Small intestine (tissue), 7 donors: Measurements from ENCODE around the gene TUNAR. TPM values are rescaled to one million over a fixed set of nuclear protein-coding genes. Genes with fewer than 3 reads are reported as not detected.

Experiments
- DNase-seq, 2 donors: peaks; one replicate each; pipeline versions ENCODE4 v3.0.0 to v3.0.0-alpha.2; 2013
- FAIRE-seq: peaks from 2 replicates; lab custom pipeline; 2012; peaks lifted over from hg19 to GRCh38; lab: Jason Lieb, UNC
- H3K27ac ChIP-seq, 3 donors: one replicate each; pipeline ENCODE4 v1.5.1; 2013; ENCODE audit warnings: low read length in 2 of 3, mild to moderate bottlenecking in 2 of 3, control low read depth in 1 of 3, inconsistent platforms in 1 of 3, low read depth in 1 of 3, moderate library complexity in 1 of 3
- H3K27me3 ChIP-seq, 3 donors: one replicate each; pipeline ENCODE4 v1.6.1; 2013; ENCODE audit warnings: low read length in 3 of 3, inconsistent platforms in 1 of 3; ENCODE audit not compliant: control insufficient read depth in 3 of 3, insufficient read depth in 3 of 3
- H3K36me3 ChIP-seq, 3 donors: one replicate each; pipeline ENCODE4 v1.6.1; 2013; ENCODE audit warnings: low read length in 3 of 3, inconsistent platforms in 1 of 3, low read depth in 1 of 3, mild to moderate bottlenecking in 1 of 3, moderate library complexity in 1 of 3; ENCODE audit not compliant: control insufficient read depth in 3 of 3, insufficient read depth in 2 of 3
- H3K4me1 ChIP-seq, 3 donors: one replicate each; pipeline ENCODE4 v1.6.1; 2013; ENCODE audit warnings: low read length in 2 of 3, inconsistent platforms in 1 of 3, low read depth in 1 of 3, mild to moderate bottlenecking in 1 of 3, moderate library complexity in 1 of 3; ENCODE audit not compliant: control insufficient read depth in 3 of 3, insufficient read depth in 2 of 3
- H3K4me3 ChIP-seq, 3 donors: one replicate each; pipeline ENCODE4 v1.5.1; 2013; ENCODE audit warnings: low read length in 3 of 3, control low read depth in 1 of 3, inconsistent platforms in 1 of 3, low read depth in 1 of 3, mild to moderate bottlenecking in 1 of 3, moderate library complexity in 1 of 3
- H3K9me3 ChIP-seq, 2 donors: one replicate each; pipeline ENCODE4 v1.6.1; 2013; ENCODE audit warnings: low read depth in 1 of 2, low read length in 1 of 2; ENCODE audit not compliant: control insufficient read depth in 2 of 2, insufficient read depth in 1 of 2
- WGBS, 3 donors: extraction: QIAGEN DNeasy Blood & Tissue Kit; methylation state at CpG; one replicate each; pipeline ENCODE4 v1.1.7; 2013; 5-methylcytosine and 5-hydroxymethylcytosine counted together
- polyA plus RNA-seq, 4 donors: library from polyadenylated mRNA; stranded (reverse) in 3 of 4; unstranded in 1 of 4; fragments of 200-250 nt in 3 of 4; fragments of 120-200 nt in 1 of 4; gene quantifications; one replicate each; pipeline versions ENCODE4 v1.2.1 to v1.2.3, GENCODE V29; 2013
- donor health status: healthy with polysubstance abuse.
- donor health status: control.
- donor health status: control.
- donor health status: Bipolar disorder and iron deficiency.
- donor health status: healthy.

The TUNAR gene
- polyA plus RNA-seq, 4 donors = 0.18 to 2.0 TPM; not detected in 2

DNA sequence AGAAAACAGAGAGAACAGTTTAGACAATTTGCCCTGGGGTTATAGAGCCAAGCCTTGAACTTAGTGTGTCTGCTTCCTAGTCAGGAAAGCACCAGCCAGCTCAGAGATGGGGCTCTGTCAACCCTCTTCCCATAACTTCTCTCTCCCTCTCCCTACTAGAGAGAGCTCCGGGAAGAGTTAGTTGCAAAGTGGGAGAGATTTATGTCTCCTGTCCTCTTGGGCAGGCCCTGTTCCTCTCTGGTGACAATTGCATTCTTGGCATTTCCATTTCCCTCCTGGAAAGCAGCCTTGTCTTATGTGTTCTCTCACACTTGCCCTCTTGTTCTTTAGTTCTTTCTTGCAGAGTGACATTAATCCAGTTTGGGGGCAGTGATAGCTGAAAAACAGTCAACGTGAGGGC is 42.1 kb upstream of the TUNAR start:
- no peaks in the 10 kb centered on the region for H3K4me1 ChIP-seq
- DNase-seq (no peak), FAIRE-seq (no peak)
- no peaks in the 10 kb centered on the region for H3K9me3 ChIP-seq
- peaks cover 0 to 10% (median 0%) of the 10 kb centered on the region in 3 donors for H3K27me3 ChIP-seq
- H3K27ac ChIP-seq = no peak overlapping the region
- 23 to 44% (median 24%) methylated on average over 2 of the region's 2 CpGs for WGBS, 3 donors
- no peak overlapping the region for H3K4me3 ChIP-seq
- no peaks in the 10 kb centered on the region for H3K36me3 ChIP-seq

DNA sequence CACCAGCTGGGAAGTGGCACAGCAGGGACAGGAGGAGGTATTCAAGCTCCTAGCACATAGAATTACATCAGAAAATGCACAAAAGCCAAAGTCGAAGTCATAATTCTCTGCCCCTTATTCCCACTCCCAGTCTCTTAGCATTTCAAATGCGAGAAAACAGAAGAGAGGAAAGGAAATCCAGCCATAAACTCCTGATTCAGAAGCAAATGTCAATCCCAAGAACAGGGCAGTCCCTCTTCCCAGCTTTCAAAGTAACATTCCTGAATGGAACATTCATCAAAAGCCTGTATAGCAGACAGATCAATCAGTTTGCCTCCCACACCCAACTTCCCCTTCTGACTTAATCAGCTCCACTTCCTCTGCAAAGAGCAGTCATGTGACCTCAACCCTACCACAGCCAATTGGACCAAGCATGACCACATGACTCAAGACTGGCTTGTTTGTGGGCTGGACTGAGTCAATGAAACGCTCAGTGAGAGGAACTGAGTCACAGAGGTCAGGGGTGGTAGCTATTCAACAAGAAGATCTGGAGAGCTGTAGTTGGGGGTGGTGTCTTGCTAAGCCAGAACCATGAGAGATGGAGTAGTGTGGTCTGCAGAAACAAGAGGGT is 41.4 kb upstream of the TUNAR start:
- H3K27me3 ChIP-seq = peaks cover 0 to 10% (median 0%) of the 10 kb centered on the region in 3 donors
- H3K36me3 ChIP-seq = no peaks in the 10 kb centered on the region
- no peaks in the 10 kb centered on the region for H3K9me3 ChIP-seq
- H3K4me1 ChIP-seq = no peaks in the 10 kb centered on the region
- FAIRE-seq (no peak), DNase-seq (no peak)
- whole genome bisulfite sequencing, 3 donors = 44 to 59% (median 52%) methylated on average over 3 of the region's 3 CpGs
- no peak overlapping the region for H3K4me3 ChIP-seq
- H3K27ac ChIP-seq = no peak overlapping the region

DNA sequence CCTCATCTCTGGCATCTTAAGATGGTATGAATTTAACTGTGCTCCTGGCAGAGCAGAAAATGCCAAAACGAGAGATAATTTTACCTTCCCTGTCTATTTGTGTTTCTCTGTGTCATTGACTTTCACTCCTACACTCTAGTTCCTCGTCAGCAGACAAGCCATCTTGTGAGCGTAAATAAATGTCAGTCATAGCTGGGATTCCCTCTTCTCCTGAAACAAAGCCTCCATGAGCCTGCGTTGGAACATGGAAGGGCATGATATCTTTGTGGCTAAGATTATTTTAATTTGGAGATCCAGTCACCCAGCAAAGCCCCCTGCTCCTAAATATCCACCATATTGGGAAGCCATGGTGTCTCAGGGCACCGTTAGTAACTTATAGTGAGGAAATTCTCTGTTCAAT is 37.8 kb upstream of the TUNAR start:
- no peak overlapping the region for H3K4me3 ChIP-seq
- WGBS, 3 donors = 51 to 73% (median 71%) methylated on average over 5 of the region's 5 CpGs
- FAIRE-seq (no peak), DNase-seq (no peak)
- H3K36me3 ChIP-seq = no peaks in the 10 kb centered on the region
- no peaks in the 10 kb centered on the region for H3K27me3 ChIP-seq
- H3K9me3 ChIP-seq = no peaks in the 10 kb centered on the region
- H3K4me1 ChIP-seq = no peaks in the 10 kb centered on the region
- no peak overlapping the region for H3K27ac ChIP-seq

DNA sequence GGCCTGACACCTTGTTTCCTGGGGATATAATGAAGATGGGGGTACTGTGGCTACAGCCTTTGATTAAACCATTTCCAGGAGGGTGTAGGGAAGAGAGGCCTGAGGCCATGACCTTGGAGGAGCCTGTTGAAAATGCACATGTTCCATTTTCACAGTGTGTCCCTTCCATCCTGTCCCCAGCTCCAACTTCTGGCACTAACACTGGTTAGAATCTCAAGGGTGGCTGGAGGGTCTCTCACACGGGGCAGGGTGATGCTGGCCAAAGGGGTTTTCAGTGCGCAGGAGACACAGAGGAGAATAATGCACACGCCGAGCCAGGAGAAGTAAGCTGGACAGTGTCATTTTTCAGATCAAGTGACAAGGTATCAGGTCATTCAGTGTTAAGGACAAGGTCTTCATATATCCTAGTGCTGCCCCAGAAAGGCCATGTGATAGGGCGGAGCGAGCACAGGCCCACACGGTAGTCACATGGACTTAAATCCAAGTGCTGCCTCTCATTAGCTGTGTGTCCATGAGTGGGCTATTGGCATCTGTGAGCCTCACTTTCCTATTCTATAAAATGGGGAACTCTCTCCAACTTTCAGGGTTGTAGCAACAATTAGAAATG is 36.4 kb upstream of the TUNAR start:
- Histone ChIP-seq H3K36me3 (no peaks in the 10 kb centered on the region), H3K9me3 (no peaks in the 10 kb centered on the region), H3K4me1 (no peaks in the 10 kb centered on the region), H3K27me3 (no peaks in the 10 kb centered on the region), H3K27ac (no peak overlapping the region), H3K4me3 (no peak overlapping the region)
- DNase-seq (no peak), FAIRE-seq (no peak)
- whole genome bisulfite sequencing, 3 donors = 79 to 81% (median 80%) methylated on average over 7 of the region's 7 CpGs

DNA sequence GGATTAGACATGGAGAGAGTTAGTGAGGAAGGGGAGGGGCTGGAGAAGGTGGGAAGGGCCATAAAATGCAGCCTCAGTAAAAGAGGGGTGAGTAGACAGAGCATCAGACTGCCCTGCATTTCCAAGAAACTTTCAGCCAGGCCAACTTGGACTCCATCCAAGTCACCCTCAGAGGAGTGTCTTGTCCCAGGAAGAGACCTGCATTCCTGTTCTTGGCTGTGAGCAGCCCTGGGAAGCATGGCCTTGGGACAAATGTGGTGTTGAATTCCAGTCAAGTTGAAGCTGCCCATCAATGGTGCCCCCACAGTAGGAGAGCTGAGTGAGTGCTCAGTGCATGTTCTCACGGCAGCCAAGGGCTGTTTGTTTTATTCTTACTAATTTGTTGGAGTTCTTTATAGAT is 35.0 kb upstream of the TUNAR start:
- 55 to 69% (median 61%) methylated on average over 1 of the region's 1 CpG for WGBS, 3 donors
- Histone ChIP-seq H3K27ac (no peak overlapping the region), H3K4me1 (no peaks in the 10 kb centered on the region), H3K9me3 (no peaks in the 10 kb centered on the region), H3K4me3 (no peak overlapping the region), H3K27me3 (no peaks in the 10 kb centered on the region), H3K36me3 (no peaks in the 10 kb centered on the region)
- FAIRE-seq (no peak), DNase-seq (no peak)

DNA sequence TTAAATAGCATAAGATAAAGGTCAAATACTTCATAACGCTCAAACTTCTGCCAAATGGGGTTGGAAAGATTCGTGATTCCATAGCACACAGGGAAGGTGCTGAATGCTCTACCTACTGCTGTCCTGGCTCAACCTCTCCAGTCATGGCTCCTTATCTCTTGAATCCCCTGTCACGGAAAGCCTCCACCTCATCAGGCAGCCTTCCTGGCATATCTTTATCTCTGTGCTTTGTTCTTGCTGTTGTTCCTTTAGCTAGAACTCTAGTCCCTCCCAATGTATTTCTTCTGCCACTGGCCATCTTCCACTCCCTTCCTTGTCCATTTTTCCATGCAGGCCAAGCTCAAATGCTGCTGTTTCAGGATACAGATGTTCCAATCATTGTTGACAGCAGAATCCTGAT is 26.9 kb upstream of the TUNAR start:
- DNase-seq = no peak
- no peaks in the 10 kb centered on the region for H3K36me3 ChIP-seq
- H3K27me3 ChIP-seq = peaks cover 0 to 2% (median 0%) of the 10 kb centered on the region in 3 donors
- H3K9me3 ChIP-seq = no peaks in the 10 kb centered on the region
- H3K27ac ChIP-seq = no peak overlapping the region
- WGBS, 3 donors = 53 to 67% (median 67%) methylated on average over 3 of the region's 3 CpGs
- no peak overlapping the region for H3K4me3 ChIP-seq
- no peak for FAIRE-seq
- H3K4me1 ChIP-seq = no peaks in the 10 kb centered on the region

DNA sequence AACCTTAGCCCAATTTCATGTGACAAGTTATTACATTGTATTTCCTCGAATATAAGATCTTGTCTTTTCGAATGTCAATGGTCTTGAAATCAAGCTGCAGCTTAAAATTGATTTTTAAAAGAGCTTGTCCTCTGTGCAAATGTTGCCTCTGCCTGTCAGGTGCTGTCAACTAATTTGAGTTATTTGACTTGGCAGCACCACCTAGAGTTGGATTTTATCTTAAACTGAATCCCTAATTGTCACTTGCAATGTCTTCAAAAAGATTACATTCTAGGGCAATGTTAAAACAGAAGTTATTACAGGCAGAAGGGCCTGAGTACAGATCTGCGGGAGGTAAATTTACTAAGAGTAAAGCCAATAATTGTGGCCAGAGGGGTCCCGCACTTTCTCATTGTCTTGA is 26.2 kb upstream of the TUNAR start:
- H3K4me3 ChIP-seq = no peak overlapping the region
- no peaks in the 10 kb centered on the region for H3K36me3 ChIP-seq
- H3K27me3 ChIP-seq = peaks cover 0 to 2% (median 0%) of the 10 kb centered on the region in 3 donors
- 68 to 77% (median 75%) methylated on average over 4 of the region's 4 CpGs for WGBS, 3 donors
- FAIRE-seq (no peak), DNase-seq (no peak)
- no peak overlapping the region for H3K27ac ChIP-seq
- no peaks in the 10 kb centered on the region for H3K9me3 ChIP-seq
- H3K4me1 ChIP-seq = no peaks in the 10 kb centered on the region

DNA sequence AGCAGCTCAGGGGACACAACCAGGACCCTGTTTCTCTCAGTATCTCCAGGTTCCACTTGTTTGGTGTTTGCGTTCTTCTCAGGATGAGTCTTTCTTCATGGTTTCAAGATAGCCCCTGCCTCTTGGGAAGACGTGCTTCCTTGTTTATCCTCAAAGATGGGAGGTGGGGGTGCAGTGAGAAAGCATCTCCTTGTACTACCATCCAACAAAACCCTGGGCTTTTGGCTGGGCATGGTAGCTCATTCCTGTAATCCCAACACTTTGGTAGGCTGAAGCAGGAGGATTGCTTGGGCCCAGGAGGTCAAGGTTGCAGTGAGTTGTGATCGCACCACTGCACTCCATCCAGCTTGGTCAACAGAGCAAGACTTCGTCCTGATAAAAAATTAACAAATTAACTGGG is 21.0 kb upstream of the TUNAR start:
- Histone ChIP-seq H3K27ac (no peak overlapping the region), H3K4me3 (no peak overlapping the region), H3K9me3 (no peaks in the 10 kb centered on the region), H3K27me3 (peaks cover 0 to 2% (median 0%) of the 10 kb centered on the region in 3 donors), H3K4me1 (no peaks in the 10 kb centered on the region), H3K36me3 (no peaks in the 10 kb centered on the region)
- DNase-seq = no peak
- FAIRE-seq = no peak
- WGBS, 3 donors = 69 to 88% (median 77%) methylated on average over 4 of the region's 4 CpGs

DNA sequence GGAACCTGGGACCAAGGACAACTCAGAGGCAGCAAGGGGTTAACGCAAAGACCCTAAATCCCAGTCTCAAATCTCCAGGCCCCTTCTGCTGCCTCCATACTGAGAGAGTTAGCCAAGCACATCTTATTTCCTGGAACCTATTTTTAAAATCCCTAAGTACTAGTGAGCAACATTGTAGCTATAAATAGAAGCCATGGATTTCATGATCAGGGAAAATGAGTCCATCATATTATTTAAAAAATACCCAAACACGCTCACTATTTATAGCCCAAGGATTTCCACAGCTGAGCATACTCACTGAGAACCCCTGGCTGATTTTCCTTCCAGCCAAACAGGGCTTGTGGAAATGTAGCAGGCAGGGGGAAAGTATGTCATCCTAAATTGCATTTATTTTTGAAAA is 19.4 kb upstream of the TUNAR start:
- Histone ChIP-seq H3K27ac (no peak overlapping the region), H3K27me3 (peaks cover 0 to 2% (median 0%) of the 10 kb centered on the region in 3 donors), H3K4me1 (no peaks in the 10 kb centered on the region), H3K4me3 (no peak overlapping the region), H3K9me3 (no peaks in the 10 kb centered on the region), H3K36me3 (no peaks in the 10 kb centered on the region)
- no peak for DNase-seq
- WGBS, 3 donors = 79 to 92% (median 83%) methylated on average over 2 of the region's 2 CpGs
- no peak for FAIRE-seq
